HG03060 (cell line): ENCODE data around the gene TRAPPC2L.

Source experiments
- ATAC-seq: cut with Tn5 transposase; IDR thresholded peaks from one replicate; pipeline ENCODE4 v1.9.1; 2021; ENCODE audit warnings: low read depth, moderate number of reproducible peaks; ENCODE audit not compliant: unreplicated experiment

TRAPPC2L gene

GRCh38 chr16:88856122-88856827, 652 bp upstream of the TRAPPC2L start:
- ATAC-seq: no peak

GRCh38 chr16:88857728-88858339, 907 bp downstream of the TRAPPC2L start:
- ATAC-seq: no peak

- ATAC-seq: no peak
Measured at GRCh38 chr16:88859381-88860091, 2.6 kb downstream of the TRAPPC2L start.

GRCh38 chr16:88861359-88861758, 4.4 kb downstream of the TRAPPC2L start:
- ATAC-seq: no peak

- ATAC-seq: no peak
Measured at GRCh38 chr16:88862968-88863367, 6.0 kb downstream of the TRAPPC2L start.

- no peak for ATAC-seq
Measured at GRCh38 chr16:88863426-88863825, 6.5 kb downstream of the TRAPPC2L start.

- no peak for ATAC-seq
Measured at GRCh38 chr16:88864099-88864498, 7.2 kb downstream of the TRAPPC2L start.

- ATAC-seq: no peak
Measured at GRCh38 chr16:88864521-88864920, 7.6 kb downstream of the TRAPPC2L start.

GRCh38 chr16:88865310-88865709, 8.4 kb downstream of the TRAPPC2L start:
- ATAC-seq: no peak

GRCh38 chr16:88865742-88866141, 8.8 kb downstream of the TRAPPC2L start:
- no peak for ATAC-seq

- ATAC-seq: no peak
Measured at GRCh38 chr16:88866151-88866920, 9.4 kb downstream of the TRAPPC2L start, which contains the start of gene PABPN1L. Gene PABPN1L, minus strand, starts transcription at chr16:88866660. Its CDS starts 54 bp downstream, at chr16:88866606.

- ATAC-seq: no peak
Measured at GRCh38 chr16:88867581-88868246, 10.8 kb downstream of the TRAPPC2L start.

GRCh38 chr16:88868974-88869672, 12.2 kb downstream of the TRAPPC2L start:
- ATAC-seq: no peak

- no peak for ATAC-seq
Measured at GRCh38 chr16:88869673-88869980, 12.7 kb downstream of the TRAPPC2L start.

GRCh38 chr16:88870608-88871348, 13.9 kb downstream of the TRAPPC2L start:
- no peak for ATAC-seq

- ATAC-seq: no peak
Measured at GRCh38 chr16:88871349-88871702, 14.4 kb downstream of the TRAPPC2L start.

GRCh38 chr16:88871730-88872416, 14.9 kb downstream of the TRAPPC2L start:
- no peak for ATAC-seq

- no peak for ATAC-seq
Measured at GRCh38 chr16:88872650-88873331, 15.9 kb downstream of the TRAPPC2L start.
